Karpas-422 (cell line): ENCODE results near the gene CRABP2. TPM values are rescaled to one million over a fixed set of nuclear protein-coding genes. Genes with fewer than 3 reads are reported as not detected.

Experiments used
- DNase-seq: peaks from one replicate; pipeline ENCODE4 v3.0.0-alpha.2; 2015
- H2AFZ ChIP-seq: fragments of 200-600 bp; sonication (generic); 2 replicates; pipeline ENCODE4 v1.6.1; 2014; ENCODE audit warnings: antibody characterized with exemption, low read length, mixed read lengths
- H3K27ac ChIP-seq: fragments of 200-600 bp; sonication (generic); 2 replicates; pipeline ENCODE4 v1.5.1; 2014; ENCODE audit warnings: mild to moderate bottlenecking, low read length, moderate library complexity
- H3K27me3 ChIP-seq: fragments of 200-600 bp; sonication (generic); 2 replicates; pipeline ENCODE4 v1.6.1; 2014; ENCODE audit warnings: low read length, mixed read lengths
- H3K36me3 ChIP-seq: fragments of 200-600 bp; sonication (generic); 2 replicates; pipeline ENCODE4 v1.6.1; 2014; ENCODE audit warnings: low read length, mixed read lengths; ENCODE audit not compliant: insufficient read depth
- H3K4me1 ChIP-seq: fragments of 200-600 bp; sonication (generic); 2 replicates; pipeline ENCODE4 v1.6.1; 2014; ENCODE audit warnings: mild to moderate bottlenecking, low read length, mixed read lengths
- H3K4me2 ChIP-seq: fragments of 200-600 bp; sonication (generic); 2 replicates; pipeline ENCODE4 v1.6.1; 2014; ENCODE audit warnings: low read length, low read depth, mild to moderate bottlenecking; ENCODE audit not compliant: poor library complexity, severe bottlenecking
- H3K4me3 ChIP-seq: fragments of 200-600 bp; sonication (generic); 2 replicates; pipeline ENCODE4 v1.5.1; 2014; ENCODE audit warnings: mild to moderate bottlenecking, antibody characterized with exemption, low read length, mixed read lengths
- H3K79me2 ChIP-seq: fragments of 200-600 bp; sonication (generic); 2 replicates; pipeline ENCODE4 v1.6.1; 2014; ENCODE audit warnings: mild to moderate bottlenecking, low read length, mixed read lengths
- H3K9ac ChIP-seq: fragments of 200-600 bp; sonication (generic); 2 replicates; pipeline ENCODE4 v1.6.0; 2014; ENCODE audit warnings: low read length
- H3K9me2 ChIP-seq: fragments of 200-600 bp; sonication (generic), shearing (Covaris generic); replicated peaks from 2 replicates; pipeline ENCODE4 v1.6.0; 2014; ENCODE audit warnings: mild to moderate bottlenecking, low read length, moderate library complexity; ENCODE audit not compliant: insufficient read depth
- H3K9me3 ChIP-seq: fragments of 300-700, 200-600 bp; sonication (generic); 2 replicates; pipeline ENCODE4 v1.6.1; 2014; ENCODE audit warnings: low read length, mixed read lengths
- H4K20me1 ChIP-seq: fragments of 200-600 bp; sonication (generic); 2 replicates; pipeline ENCODE4 v1.6.1; 2014; ENCODE audit warnings: mild to moderate bottlenecking, antibody characterized with exemption, low read length, low read depth; ENCODE audit not compliant: insufficient read depth
- total RNA-seq: library from RNA; depleted of rRNA; stranded (reverse); fragments of >200 nt; shearing (Covaris generic); gene quantifications from 2 replicates; pipeline ENCODE4 v1.2.3, GENCODE V29; 2014; ENCODE audit warnings: low replicate concordance

Gene CRABP2
- total RNA-seq, 1 experiment from 2014 or later, result 0.56 TPM

DNA sequence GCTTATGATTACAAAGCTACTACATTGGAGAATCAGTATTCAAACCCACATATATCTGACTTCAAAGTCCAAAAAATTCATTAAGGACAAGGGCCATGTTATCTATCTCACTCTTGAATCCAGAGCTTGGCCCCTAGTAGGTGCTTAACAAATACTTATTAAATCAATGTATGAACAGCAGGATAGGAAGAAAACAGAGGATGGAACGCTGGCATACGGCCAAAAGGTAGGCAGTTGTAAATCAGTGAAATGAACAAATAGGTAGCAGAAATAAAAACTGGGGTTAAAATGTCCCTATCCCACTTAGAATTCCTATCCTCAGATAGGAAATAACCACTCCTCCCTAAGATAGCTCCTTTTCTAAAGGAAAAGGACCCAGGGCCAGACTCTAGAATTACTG is 33.5 kb upstream of the CRABP2 start:
- H3K27me3 ChIP-seq, result no peaks in the 10 kb centered on the region
- peaks cover 27% of the 10 kb centered on the region for H3K4me1 ChIP-seq
- no peak overlapping the region for H2AFZ ChIP-seq
- no peaks in the 10 kb centered on the region for H4K20me1 ChIP-seq
- DNase-seq, result no peak
- no peak overlapping the region for H3K9ac ChIP-seq
- H3K4me3 ChIP-seq, result no peak overlapping the region
- no peak overlapping the region for H3K27ac ChIP-seq
- peaks cover 25% of the 10 kb centered on the region for H3K79me2 ChIP-seq
- H3K9me2 ChIP-seq, result no peaks in the 10 kb centered on the region
- H3K9me3 ChIP-seq, result no peaks in the 10 kb centered on the region
- no peak overlapping the region for H3K4me2 ChIP-seq
- H3K36me3 ChIP-seq, result peaks cover 9% of the 10 kb centered on the region; the same call in 1 of the 2 replicates

DNA sequence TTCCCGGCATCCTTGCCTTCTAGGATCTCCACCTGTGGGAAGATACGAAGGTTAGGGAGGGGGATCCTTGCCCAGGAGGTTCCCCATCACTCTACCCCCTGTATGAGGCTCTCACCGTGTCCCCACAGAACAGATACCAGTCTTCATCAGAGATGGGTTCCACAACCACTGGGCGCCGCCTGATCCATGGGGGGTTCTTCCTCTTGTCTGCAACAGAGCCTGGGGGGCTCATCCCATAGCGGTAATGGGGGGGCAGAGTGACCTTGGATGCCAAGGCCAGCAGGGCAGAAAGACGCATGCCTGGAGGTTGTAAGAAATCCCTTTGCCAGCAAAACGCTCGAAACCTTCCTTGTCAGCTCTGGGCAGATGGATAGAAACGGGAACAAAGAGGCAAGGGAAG is 33.0 kb upstream of the CRABP2 start:
- no peaks in the 10 kb centered on the region for H3K9me3 ChIP-seq
- no peaks in the 10 kb centered on the region for H3K9me2 ChIP-seq
- H3K9ac ChIP-seq, result no peak overlapping the region
- no peak overlapping the region for H2AFZ ChIP-seq
- no peaks in the 10 kb centered on the region for H3K27me3 ChIP-seq
- DNase-seq, result no peak
- H3K4me1 ChIP-seq, result peaks cover 27% of the 10 kb centered on the region
- H3K79me2 ChIP-seq, result peaks cover 25% of the 10 kb centered on the region
- no peak overlapping the region for H3K4me3 ChIP-seq
- no peaks in the 10 kb centered on the region for H4K20me1 ChIP-seq
- no peak overlapping the region for H3K4me2 ChIP-seq
- H3K36me3 ChIP-seq, result peaks cover 9% of the 10 kb centered on the region; the same call in 1 of the 2 replicates
- H3K27ac ChIP-seq, result no peak overlapping the region

GRCh38 chr1:156733989-156734584 is 28.7 kb upstream of the CRABP2 start:
- Histone ChIP-seq H3K4me3 (no peak overlapping the region), H4K20me1 (no peaks in the 10 kb centered on the region), H3K79me2 (peaks cover 20% of the 10 kb centered on the region), H3K4me1 (peaks cover 9% of the 10 kb centered on the region), H3K9me3 (no peaks in the 10 kb centered on the region), H3K9ac (no peak overlapping the region), H3K9me2 (no peaks in the 10 kb centered on the region), H3K27me3 (no peaks in the 10 kb centered on the region), H2AFZ (no peak overlapping the region), H3K27ac (no peak overlapping the region), H3K4me2 (no peak overlapping the region), H3K36me3 (peaks cover 6% of the 10 kb centered on the region; the same call in 1 of the 2 replicates)
- DNase-seq, result no peak

GRCh38 chr1:156728599-156729462 is 23.4 kb upstream of the CRABP2 start, which contains the start of gene ISG20L2:
Gene ISG20L2, minus strand, starts transcription at chr1:156728766. Its CDS starts 1,114 bp downstream, at chr1:156727652.
- Histone ChIP-seq H3K9me2 (no peaks in the 10 kb centered on the region), H3K4me1 (peaks cover 36% of the 10 kb centered on the region), H4K20me1 (peaks cover 34% of the 10 kb centered on the region), H3K36me3 (peaks cover 17% of the 10 kb centered on the region), H3K27me3 (no peaks in the 10 kb centered on the region), H3K9ac (peak within 1 kb of the TSS; percentile 98), H3K27ac (peak within 1 kb of the TSS; percentile 61), H3K9me3 (no peaks in the 10 kb centered on the region), H2AFZ (peak within 1 kb of the TSS; percentile 47; the same call in 1 of the 2 replicates), H3K4me2 (peak within 1 kb of the TSS; percentile 96), H3K4me3 (peak within 1 kb of the TSS; percentile 92), H3K79me2 (peaks cover 60% of the 10 kb centered on the region)
- peak; percentile 99 for DNase-seq

GRCh38 chr1:156727926-156728598 is 22.7 kb upstream of the CRABP2 start, which contains the start of gene METTL25B:
Gene METTL25B, plus strand, starts transcription at chr1:156728469. Its CDS starts 636 bp downstream, at chr1:156729105.
- Histone ChIP-seq H2AFZ (peak within 1 kb of the TSS; percentile 47; the same call in 1 of the 2 replicates), H3K4me3 (peak within 1 kb of the TSS; percentile 92), H4K20me1 (peaks cover 42% of the 10 kb centered on the region), H3K9me2 (no peaks in the 10 kb centered on the region), H3K27me3 (no peaks in the 10 kb centered on the region), H3K79me2 (peaks cover 68% of the 10 kb centered on the region), H3K4me1 (peaks cover 36% of the 10 kb centered on the region), H3K4me2 (peak within 1 kb of the TSS; percentile 96), H3K27ac (peak within 1 kb of the TSS; percentile 61), H3K9ac (peak within 1 kb of the TSS; percentile 98), H3K36me3 (peaks cover 25% of the 10 kb centered on the region), H3K9me3 (no peaks in the 10 kb centered on the region)
- DNase-seq, result peak; percentile 95

DNA sequence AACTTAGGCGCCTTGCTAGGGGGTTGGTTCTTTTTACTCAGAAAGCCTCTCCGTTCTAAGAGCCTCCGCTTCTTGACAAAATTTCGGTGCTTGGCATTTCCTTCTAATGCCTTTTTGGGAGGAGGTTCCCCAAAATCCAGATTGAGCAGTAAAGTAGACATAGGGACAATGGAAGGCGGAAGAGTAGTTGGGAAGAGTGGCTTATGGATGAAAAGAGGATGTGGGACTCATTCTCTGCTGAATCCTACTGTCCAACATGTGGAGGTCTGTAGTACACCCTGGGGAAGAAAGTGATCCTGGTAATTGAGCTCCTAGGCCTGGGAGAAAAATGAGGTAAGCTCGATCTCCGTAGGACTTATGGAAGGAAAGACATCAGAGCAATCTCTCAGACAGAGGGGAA is 22.1 kb upstream of the CRABP2 start:
- no peak for DNase-seq
- peaks cover 72% of the 10 kb centered on the region for H3K79me2 ChIP-seq
- H4K20me1 ChIP-seq, result peaks cover 46% of the 10 kb centered on the region
- H3K27me3 ChIP-seq, result no peaks in the 10 kb centered on the region
- H2AFZ ChIP-seq, result no peak overlapping the region
- H3K9ac ChIP-seq, result peak overlapping the region; percentile 86
- H3K4me1 ChIP-seq, result peaks cover 36% of the 10 kb centered on the region
- no peaks in the 10 kb centered on the region for H3K9me2 ChIP-seq
- H3K36me3 ChIP-seq, result peaks cover 29% of the 10 kb centered on the region
- H3K27ac ChIP-seq, result peak overlapping the region; percentile 61
- H3K4me3 ChIP-seq, result peak overlapping the region; percentile 85
- no peaks in the 10 kb centered on the region for H3K9me3 ChIP-seq
- H3K4me2 ChIP-seq, result peak overlapping the region; percentile 96

DNA sequence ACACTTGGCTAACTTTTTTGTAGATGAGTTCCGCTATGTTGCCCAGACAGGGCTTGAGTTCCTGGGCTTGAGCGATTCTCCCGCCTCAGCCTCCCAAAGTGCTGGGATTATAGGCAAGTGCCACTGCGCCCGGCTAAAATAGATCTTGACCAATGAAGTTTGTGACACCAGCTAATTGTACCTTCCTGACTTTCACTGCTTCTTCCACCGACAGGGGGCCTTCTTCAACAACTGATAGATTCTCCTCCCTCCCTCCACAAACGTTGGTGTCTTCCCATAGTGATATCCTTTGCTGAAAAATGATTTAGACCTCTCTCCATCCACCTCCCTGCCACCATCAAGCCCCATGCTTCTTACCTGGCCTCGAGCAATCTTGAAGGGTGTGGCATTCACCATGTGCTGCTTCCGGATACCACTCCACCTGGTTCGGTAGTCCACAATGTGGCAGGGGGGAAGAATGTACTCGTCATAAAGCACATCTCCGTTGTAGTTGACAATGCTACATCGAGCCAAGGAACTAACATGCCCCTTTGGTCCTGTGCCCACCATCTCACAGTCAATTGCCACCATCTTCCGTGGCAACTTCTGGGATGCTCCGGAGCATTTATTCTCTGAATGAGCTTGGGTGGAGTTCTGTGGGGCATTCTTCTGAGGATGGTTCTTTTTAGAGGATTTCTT is 21.3 kb upstream of the CRABP2 start:
- peaks cover 33% of the 10 kb centered on the region for H3K36me3 ChIP-seq
- H2AFZ ChIP-seq, result no peak overlapping the region
- peak; percentile 83 for DNase-seq
- peaks cover 46% of the 10 kb centered on the region for H4K20me1 ChIP-seq
- no peaks in the 10 kb centered on the region for H3K9me3 ChIP-seq
- H3K4me1 ChIP-seq, result peaks cover 36% of the 10 kb centered on the region
- H3K9me2 ChIP-seq, result no peaks in the 10 kb centered on the region
- H3K4me2 ChIP-seq, result peak overlapping the region; percentile 96
- peak overlapping the region; percentile 86 for H3K9ac ChIP-seq
- no peaks in the 10 kb centered on the region for H3K27me3 ChIP-seq
- peaks cover 72% of the 10 kb centered on the region for H3K79me2 ChIP-seq
- H3K4me3 ChIP-seq, result peak overlapping the region; percentile 85
- peak overlapping the region; percentile 61; the same call in 1 of the 2 replicates for H3K27ac ChIP-seq
